D721Med (cell line): ENCODE data around the gene IGSF3.
"Not testable (repeated sequence)": the region's sequence is repeated elsewhere in the genome, so short reads cannot be mapped to it uniquely, and the experiment has no call there.

Source experiments
- DNase-seq: peaks from one replicate; pipeline ENCODE4 v3.0.0; 2011; ENCODE audit warnings: low spot score; ENCODE audit not compliant: insufficient read length
- FAIRE-seq: peaks from 2 replicates; lab custom pipeline; 2011; peaks lifted over from hg19 to GRCh38; lab: Jason Lieb, UNC
- TF ChIP-seq, protein P1 (sequence below): IDR thresholded peaks from 2 replicates; pipeline ENCODE4 v1.5.1; 2012; ENCODE audit warnings: mild to moderate bottlenecking, control low read depth; ENCODE audit not compliant: insufficient read depth; ENCODE audit errors: missing control alignments

IGSF3 gene

DNA sequence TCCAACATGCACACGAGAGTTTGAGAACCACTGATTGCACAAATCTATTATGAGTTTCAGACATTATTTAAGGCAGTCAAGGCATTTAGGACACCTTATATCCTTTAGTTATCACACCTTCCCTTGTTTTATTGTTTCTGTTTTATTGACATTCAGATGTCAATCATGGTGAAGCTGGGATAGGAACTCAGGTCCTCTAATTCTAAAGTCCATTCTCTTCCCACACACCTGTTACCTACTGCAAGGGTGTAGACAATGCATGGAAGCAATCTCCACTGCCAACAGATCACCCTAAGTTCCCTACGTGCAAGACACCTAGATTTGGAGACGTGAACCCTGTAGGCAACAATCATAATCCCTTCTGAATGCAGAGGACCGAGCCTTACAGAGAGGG is 2.6 kb downstream of the IGSF3 start:
- TF ChIP-seq, protein P1, sequence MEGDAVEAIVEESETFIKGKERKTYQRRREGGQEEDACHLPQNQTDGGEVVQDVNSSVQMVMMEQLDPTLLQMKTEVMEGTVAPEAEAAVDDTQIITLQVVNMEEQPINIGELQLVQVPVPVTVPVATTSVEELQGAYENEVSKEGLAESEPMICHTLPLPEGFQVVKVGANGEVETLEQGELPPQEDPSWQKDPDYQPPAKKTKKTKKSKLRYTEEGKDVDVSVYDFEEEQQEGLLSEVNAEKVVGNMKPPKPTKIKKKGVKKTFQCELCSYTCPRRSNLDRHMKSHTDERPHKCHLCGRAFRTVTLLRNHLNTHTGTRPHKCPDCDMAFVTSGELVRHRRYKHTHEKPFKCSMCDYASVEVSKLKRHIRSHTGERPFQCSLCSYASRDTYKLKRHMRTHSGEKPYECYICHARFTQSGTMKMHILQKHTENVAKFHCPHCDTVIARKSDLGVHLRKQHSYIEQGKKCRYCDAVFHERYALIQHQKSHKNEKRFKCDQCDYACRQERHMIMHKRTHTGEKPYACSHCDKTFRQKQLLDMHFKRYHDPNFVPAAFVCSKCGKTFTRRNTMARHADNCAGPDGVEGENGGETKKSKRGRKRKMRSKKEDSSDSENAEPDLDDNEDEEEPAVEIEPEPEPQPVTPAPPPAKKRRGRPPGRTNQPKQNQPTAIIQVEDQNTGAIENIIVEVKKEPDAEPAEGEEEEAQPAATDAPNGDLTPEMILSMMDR = no peak
- DNase-seq = no peak
- no peak for FAIRE-seq

DNA sequence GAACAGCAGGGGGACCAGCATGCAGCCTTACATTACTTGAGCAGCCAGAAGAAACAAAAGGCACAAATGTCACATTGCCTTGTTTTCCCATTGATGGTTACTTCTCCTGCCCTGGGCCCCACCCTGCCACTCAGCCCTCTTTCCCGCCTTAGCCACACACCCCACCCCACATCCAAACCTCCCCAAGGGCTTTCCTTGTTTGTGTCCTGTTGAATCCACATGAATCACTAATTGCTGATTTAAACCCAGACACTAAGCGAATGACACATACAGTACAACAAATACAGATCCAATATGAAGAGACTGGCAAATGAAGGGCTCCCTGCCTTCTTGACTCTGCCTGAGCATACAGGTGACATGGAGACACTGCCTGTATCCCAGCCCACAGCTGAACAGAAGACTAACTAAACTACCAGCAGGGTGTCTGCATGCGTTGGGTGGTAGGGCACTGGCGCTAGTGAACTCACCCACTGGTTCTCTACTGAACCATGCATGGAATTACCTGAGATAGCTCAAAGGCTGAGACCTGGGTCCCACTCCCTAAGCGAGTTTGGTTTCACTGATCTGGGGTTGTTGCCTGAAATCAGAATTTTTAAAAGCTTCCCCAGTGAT is 3.1 kb downstream of the IGSF3 start:
- TF ChIP-seq, protein P1 = no peak
- no peak for DNase-seq
- no peak for FAIRE-seq

DNA sequence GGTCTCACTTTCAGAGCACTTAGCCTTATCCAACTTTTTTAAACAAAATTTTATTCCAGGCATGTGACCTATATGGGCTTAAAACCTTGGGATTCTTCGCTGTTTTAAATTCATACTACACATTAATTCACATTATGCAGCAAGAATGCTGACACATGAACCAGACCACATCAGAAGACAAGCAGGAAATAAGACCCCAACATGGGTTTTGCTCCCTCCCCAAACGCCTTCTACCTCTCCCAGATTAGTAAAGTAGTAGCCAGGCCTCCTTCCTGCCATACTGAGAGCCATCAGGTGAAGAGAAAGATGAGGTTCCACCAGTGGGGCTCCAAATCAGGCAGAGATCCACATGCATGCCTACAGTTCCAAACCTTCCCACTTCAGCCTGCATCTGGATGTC is 3.7 kb downstream of the IGSF3 start:
- TF ChIP-seq, protein P1 = no peak
- DNase-seq (no peak), FAIRE-seq (no peak)

DNA sequence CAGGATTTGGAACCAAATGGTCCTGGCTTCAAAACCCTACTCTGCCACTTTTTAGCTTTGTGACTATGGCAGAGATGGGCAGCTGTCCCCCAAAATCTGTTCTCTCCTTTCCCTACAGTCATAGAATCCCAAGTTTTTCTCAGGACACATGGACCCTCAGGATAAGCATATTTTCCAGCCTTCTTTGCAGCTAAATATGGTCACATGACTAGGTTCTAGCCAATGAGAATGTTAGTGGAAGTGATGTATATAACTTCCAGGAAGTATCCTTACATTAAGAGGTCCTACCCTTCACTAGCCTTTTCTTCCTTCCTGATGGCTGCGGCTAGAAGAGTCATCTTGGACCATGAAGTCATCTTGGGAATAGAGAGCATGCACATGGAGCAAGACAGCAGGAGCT is 5.9 kb downstream of the IGSF3 start:
- no peak for FAIRE-seq
- TF ChIP-seq, protein P1 = no peak
- DNase-seq = no peak

DNA sequence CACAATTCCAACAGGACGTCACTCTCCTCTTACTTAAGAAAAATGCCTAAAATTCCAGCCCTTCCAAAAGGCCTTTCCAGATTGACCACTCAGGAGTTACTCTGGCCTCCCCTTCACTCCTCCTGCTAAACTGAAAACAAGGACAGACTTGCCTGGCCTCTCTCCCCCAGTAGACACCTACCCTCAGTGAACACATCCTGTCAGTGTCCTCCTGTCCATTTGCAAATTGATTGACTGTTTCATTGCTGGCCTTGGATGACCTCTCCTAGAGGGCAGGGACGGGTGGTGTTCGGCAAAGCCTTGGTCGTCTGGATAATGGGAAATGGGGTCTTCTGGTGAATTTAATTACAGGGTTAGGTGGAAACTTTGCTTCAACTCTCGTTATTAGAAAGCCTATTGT is 8.9 kb downstream of the IGSF3 start:
- FAIRE-seq, DNase-seq: not testable (repeated sequence)

DNA sequence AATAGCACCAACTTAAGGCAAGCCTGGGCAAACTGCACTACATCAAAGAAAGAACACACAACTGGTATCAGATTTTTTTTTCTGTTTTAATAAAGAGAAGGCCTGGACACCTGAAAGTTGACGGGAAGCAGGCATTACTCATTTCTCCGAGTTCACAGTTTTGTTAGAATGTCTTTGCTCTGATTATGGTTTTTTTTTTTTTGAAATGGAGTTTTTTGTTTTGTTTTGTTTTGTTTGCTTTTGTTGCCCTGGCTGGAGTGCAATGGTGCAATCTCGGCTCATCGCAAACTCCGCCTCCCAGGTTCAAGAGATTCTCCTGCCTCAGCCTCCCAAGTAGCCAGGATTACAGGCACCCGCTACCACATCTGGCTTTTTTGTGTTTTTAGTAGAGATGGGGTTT is 9.7 kb downstream of the IGSF3 start:
- FAIRE-seq, DNase-seq: not testable (repeated sequence)

DNA sequence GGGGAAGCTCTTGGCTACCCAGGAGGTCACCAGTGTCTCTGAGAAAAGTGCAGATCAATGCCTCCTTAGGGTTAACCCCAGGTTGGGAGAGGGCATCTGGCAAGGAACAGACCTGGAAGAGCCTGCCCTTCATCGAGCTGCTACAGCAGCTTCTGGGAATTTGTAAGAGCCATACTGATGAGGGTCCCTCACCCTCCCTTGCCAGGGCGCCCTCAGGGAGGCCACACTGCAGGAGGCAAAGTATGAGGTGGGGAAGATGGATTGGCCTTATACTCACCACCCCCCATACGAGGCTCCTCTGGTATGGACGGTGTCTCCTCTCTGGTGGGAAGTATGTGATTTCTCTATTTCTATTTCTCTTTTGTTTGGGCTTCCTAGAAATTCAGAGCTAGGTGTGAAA is 13.2 kb downstream of the IGSF3 start:
- no peak for FAIRE-seq
- TF ChIP-seq, protein P1 = no peak

DNA sequence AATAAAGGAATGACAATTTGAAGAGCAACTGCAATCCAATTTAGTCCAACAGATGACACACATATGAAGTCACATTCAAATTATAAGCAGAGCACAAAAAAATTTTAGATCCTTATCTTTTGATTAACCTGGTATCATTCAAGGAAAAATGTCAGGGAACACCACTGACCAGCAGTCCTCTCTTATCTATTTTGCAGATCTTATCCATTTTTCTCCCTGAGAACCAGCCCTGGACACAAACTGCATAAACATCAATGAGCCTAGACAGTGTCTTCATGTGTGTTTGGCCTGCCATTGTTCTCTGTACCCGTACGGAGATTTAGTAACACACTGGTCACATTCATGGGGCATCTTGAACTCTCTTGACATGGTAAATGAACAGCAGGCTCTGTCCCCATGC is 14.9 kb downstream of the IGSF3 start:
- DNase-seq, FAIRE-seq: not testable (repeated sequence)

More for the DNA sequence above, 13.2 kb downstream of the IGSF3 start:
- DNase-seq = no peak

DNA sequence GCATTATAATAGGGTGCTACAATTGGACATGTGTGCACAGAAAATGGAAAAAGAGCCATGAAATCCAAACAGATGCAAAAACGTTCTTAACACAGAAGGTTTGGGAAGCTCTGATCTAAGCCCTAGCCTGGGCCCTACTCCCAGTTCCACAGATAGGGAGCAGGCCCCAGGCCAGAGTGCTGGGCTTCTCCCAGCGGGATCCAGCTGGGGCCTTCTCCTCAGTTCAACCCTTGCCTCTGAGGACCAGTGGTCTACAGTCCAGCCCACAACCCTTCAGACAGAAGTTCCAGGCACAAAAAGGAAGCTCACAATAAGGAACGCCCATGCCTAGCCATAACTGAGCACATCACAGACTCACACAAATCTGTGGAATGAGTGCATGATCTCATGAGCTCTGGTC is 16.8 kb downstream of the IGSF3 start:
- not testable (repeated sequence) for DNase-seq, FAIRE-seq

DNA sequence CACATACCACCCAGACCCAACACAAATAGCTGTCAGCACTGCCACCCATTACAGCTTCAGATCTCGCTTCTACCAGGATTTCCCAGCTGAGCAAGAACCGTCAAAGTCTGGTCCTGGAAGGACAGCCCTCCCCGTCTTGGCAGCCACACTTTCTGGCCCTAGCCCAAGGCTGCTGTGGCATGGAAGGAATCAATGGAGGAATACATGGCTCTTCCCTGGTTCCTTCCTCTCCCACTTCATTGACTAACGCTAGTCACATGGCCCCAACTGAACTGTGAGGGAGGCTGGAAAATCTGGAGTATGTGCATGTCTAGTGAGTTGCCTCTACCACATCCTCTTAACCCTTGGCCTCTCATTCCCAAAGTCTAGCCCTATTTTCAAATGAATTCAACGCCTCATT is 18.5 kb downstream of the IGSF3 start:
- FAIRE-seq, DNase-seq: not testable (repeated sequence)

DNA sequence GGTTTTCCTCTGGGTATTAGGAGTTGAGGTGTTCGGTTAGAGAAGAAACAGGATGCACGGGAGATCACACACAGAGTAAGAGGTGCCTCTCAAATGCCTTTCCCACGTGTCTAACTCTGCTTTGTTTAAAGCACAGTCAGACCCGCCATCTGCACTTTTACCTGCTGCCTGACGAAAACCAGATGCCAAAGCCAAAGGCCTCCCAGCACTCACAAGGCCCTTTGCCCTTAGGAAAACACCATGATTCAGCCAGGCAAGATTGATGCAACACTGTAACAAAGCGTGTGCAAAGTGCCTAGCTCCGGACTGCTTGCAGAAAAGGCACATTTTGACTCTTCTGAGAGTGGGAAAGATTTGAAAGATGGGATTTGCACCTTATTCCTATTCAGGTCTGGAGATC is 19.2 kb downstream of the IGSF3 start:
- DNase-seq, FAIRE-seq: not testable (repeated sequence)

DNA sequence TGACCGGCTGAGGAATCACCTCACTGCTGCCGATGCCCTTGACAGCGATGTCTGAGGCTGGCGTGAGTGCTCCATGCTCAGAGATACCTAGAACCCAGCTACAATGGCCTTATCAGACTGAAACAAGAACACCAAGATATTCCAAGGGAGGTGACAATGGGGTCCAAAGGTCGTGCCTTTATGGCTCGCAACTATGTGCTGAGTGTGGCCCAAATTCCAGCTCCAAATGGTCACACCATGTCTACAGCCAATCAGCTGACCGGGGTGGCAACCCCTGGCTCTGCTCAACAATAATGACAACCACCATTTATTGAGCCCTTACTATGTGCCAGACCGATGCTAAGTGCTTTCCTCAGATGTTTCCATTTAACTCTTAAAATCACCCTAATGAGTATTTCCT is 20.3 kb downstream of the IGSF3 start:
- not testable (repeated sequence) for DNase-seq, FAIRE-seq

DNA sequence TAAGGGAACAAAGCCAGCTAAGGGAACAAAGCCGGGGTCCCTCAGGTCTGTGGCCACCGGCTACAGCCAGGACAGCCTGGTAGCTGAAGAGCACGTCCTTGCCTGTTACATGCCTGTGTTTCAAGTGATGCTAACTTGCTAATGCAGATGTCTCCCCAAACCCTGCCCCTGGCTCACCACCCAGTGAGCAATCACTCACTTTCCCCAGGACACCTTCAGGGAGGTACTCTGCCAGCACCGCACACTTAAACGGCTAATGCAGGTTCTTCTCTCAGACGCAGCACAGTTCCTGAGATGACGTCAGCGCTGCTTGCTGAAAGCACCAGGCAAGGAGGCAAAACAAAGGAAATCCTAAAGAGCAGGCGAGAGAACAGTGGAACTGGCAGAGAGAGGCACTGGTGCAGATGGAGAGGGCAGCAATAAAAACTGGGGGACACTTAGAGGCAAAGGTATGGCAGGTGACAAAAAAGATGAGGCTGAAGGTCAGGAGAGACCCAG is 20.8 kb downstream of the IGSF3 start:
- not testable (repeated sequence) for DNase-seq, FAIRE-seq
